GM12872 (cell line): ENCODE data around the gene GAMT.

ENCODE experiments used
- CTCF ChIP-seq: IDR thresholded peaks from 3 replicates; pipeline ENCODE4 v1.5.1; 2011; ENCODE audit warnings: low read depth, mild to moderate bottlenecking, low read length, moderate library complexity; ENCODE audit not compliant: insufficient read depth

GAMT gene

GRCh38 chr19:1411255-1412191, 10.2 kb upstream of the GAMT start:
- no peak for TF ChIP-seq CTCF

DNA sequence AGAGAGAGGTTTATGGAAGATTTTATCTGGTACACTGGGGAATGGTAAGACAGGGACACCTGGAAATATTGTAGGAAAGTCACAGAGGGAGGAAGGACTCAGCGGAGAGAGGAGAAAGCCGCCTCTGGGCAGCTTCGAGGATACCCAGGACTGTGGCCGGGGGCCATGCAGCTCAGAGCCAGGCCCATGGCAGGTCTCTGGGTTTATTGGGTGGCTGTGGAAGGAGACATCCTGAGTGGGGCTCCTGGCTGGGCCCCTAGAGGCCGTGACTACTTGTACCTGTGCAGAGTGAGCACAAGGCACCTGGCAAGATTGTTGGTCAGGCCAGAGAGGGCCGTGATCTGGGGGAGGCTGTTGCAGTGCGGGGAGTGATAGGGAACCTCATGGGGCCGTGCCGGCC, 9.4 kb upstream of the GAMT start:
- no peak for TF ChIP-seq CTCF

DNA sequence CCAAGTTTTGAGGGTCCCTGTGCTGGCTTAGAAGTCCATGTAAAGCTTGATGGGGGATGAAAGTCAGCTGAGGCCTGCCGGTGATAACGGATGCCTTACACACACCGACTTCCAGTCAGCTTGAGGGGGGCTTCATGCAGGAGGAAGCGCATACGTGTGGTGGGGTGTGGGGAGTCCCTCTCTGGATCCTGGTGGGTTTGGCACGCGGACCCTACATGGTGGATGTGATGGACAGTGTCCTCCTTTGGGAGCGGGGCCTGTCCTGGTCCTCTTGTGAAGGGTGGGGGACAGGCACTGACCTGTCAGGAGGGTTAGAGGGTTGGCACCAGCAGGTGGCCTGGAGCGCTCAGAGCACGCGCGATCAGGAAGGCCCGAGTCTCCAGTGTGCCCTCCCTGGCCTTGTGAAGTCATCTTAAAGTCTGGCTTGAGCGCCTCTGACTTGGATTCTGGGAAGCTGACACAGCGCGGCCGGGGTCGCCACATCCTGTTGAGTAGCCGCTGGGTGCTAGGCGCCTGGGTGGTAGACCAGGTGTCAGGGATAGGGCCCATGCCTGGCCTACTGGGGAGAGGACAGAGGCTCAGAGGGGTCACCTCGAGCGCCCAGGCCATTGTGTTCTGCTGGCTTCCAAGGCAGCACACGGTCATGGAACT, 8.9 kb upstream of the GAMT start:
- TF ChIP-seq CTCF, result no peak

DNA sequence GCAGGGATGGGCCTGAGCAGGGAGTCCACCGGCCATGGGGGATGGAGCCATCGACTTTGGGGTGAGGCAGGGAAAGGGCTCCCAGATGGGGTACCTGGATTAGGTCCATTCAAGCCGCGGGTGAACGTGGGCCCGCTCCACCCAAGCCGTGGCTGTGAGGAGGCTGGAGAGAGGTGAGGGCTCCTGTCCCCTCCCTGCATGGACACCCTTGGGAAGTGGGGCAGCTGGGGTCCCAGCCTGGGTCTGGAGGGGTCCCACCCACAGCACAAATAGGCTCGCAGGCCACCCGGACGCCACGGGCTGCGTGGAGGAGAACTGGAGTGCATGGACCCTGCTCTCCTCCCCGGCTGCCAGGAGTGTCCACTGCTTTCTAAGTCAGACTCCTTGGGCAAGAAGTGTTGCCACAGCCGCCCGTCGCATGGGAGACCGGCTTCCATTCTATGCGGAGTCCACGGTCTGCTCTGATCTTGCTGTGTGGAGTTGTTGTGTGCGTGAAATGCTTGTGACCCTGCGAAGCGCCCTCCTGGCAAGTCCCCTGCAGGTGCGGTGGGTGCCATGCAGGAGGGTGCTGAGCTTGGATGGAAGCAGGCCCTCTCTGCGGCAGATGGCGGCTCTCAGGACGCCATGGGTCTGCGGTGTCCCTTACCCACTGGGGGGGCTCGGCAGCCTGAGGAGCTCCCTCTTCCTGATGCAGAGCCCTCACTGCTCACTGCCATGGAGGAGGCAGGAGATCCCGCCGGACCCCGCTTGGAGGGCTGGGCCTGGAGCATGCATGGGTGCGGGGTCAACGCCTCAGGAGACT, 8.1 kb upstream of the GAMT start:
- TF ChIP-seq CTCF, result no peak

- TF ChIP-seq CTCF, result no peak
Observed at GRCh38 chr19:1408300-1409203, 7.2 kb upstream of the GAMT start.

GRCh38 chr19:1407528-1408299, 6.4 kb upstream of the GAMT start, which contains the start of gene DAZAP1:
DAZAP1 (plus strand) TSS chr19:1407586; CDS start chr19:1407774, 188 bp downstream.
- TF ChIP-seq CTCF, result no peak
